CD8-positive, alpha-beta memory T cell (primary cell): ENCODE results near the gene RMND5A. TPM values are rescaled to one million over a fixed set of nuclear protein-coding genes. Genes with fewer than 3 reads are reported as not detected.

Experiments
- CTCF ChIA-PET: fragments of 350-600 bp; sonication (Branson Sonifier 250); formaldehyde crosslinking; loops from one replicate; lab custom pipeline; 2021; ENCODE audit warnings: antibody characterized with exemption; lab: Charles Lee
- POLR2A ChIA-PET: fragments of 350-600 bp; sonication (Branson Sonifier 250); formaldehyde crosslinking; loops from one replicate; lab custom pipeline; 2021; ENCODE audit warnings: antibody characterized with exemption; lab: Charles Lee
- DNase-seq, 5 donors: peaks; one replicate each; pipeline versions ENCODE4 v3.0.0 to v3.0.0-alpha.2; 2020 to 2022; ENCODE audit warnings: mixed read lengths in 1 of 5
- H3K27ac ChIP-seq: one replicate; pipeline ENCODE4 v1.7.0; 2013; ENCODE audit warnings: low read depth, mild to moderate bottlenecking, low read length, moderate library complexity
- H3K27me3 ChIP-seq: 2 replicates; pipeline ENCODE4 v1.7.0; 2013; ENCODE audit warnings: low read length, mild to moderate bottlenecking; ENCODE audit not compliant: insufficient read depth, poor library complexity, severe bottlenecking
- H3K36me3 ChIP-seq: 2 replicates; pipeline ENCODE4 v1.7.0; 2013; ENCODE audit warnings: mild to moderate bottlenecking, low read length, moderate library complexity; ENCODE audit not compliant: insufficient read depth
- H3K4me1 ChIP-seq: 2 replicates; pipeline ENCODE4 v1.7.0; 2013; ENCODE audit warnings: mild to moderate bottlenecking, low read length, moderate library complexity; ENCODE audit not compliant: insufficient read depth
- H3K4me3 ChIP-seq: 2 replicates; pipeline ENCODE4 v1.7.0; 2013; ENCODE audit warnings: mild to moderate bottlenecking, low read length
- H3K9me3 ChIP-seq: 2 replicates; pipeline ENCODE4 v1.7.0; 2013; ENCODE audit warnings: mild to moderate bottlenecking, low read length
- H3K27ac Mint-ChIP-seq, 8 donors: one replicate each; pipeline ENCODE4 v1.8.0; 2020 to 2021; ENCODE audit warnings: mixed read lengths in 8 of 8, mild to moderate bottlenecking in 6 of 8, inconsistent platforms in 3 of 8, moderate library complexity in 3 of 8
- H3K27me3 Mint-ChIP-seq, 2 donors: one replicate each; pipeline ENCODE4 v1.8.0; 2020 to 2021; ENCODE audit warnings: mixed read lengths in 2 of 2, mild to moderate bottlenecking in 1 of 2, moderate library complexity in 1 of 2
- H3K36me3 Mint-ChIP-seq, 3 donors: one replicate each; pipeline ENCODE4 v1.8.0; 2020 to 2021; ENCODE audit warnings: mixed read lengths in 3 of 3, inconsistent platforms in 1 of 3, mild to moderate bottlenecking in 1 of 3
- H3K4me1 Mint-ChIP-seq, 3 donors: one replicate each; pipeline ENCODE4 v1.8.0; 2020 to 2021; ENCODE audit warnings: mixed read lengths in 3 of 3, inconsistent platforms in 1 of 3, mild to moderate bottlenecking in 1 of 3
- H3K4me3 Mint-ChIP-seq, 7 donors: one replicate each; pipeline ENCODE4 v1.8.0; 2020 to 2021; ENCODE audit warnings: mixed read lengths in 7 of 7, mild to moderate bottlenecking in 6 of 7, moderate library complexity in 4 of 7, inconsistent platforms in 2 of 7
- H3K9me3 Mint-ChIP-seq, 5 donors: one replicate each; pipeline ENCODE4 v1.8.0; 2020 to 2022; ENCODE audit warnings: mixed read lengths in 5 of 5, mild to moderate bottlenecking in 3 of 5, moderate library complexity in 2 of 5, inconsistent platforms in 1 of 5
- polyA plus RNA-seq: library from polyadenylated mRNA; unstranded; fragments of 300-500 nt; fragmentation: Illumina TruSeq; gene quantifications from one replicate; pipeline ENCODE4 v1.2.3, GENCODE V29; 2021
- total RNA-seq, 2 experiments: library from RNA; stranded (reverse); gene quantifications; one replicate each; pipeline ENCODE4 v1.2.3, GENCODE V29; 2021

RMND5A gene
- total and polyA plus RNA-seq, 3 experiments from 2014 or later = 20.7 to 63.5 (median 57.7) TPM

DNA sequence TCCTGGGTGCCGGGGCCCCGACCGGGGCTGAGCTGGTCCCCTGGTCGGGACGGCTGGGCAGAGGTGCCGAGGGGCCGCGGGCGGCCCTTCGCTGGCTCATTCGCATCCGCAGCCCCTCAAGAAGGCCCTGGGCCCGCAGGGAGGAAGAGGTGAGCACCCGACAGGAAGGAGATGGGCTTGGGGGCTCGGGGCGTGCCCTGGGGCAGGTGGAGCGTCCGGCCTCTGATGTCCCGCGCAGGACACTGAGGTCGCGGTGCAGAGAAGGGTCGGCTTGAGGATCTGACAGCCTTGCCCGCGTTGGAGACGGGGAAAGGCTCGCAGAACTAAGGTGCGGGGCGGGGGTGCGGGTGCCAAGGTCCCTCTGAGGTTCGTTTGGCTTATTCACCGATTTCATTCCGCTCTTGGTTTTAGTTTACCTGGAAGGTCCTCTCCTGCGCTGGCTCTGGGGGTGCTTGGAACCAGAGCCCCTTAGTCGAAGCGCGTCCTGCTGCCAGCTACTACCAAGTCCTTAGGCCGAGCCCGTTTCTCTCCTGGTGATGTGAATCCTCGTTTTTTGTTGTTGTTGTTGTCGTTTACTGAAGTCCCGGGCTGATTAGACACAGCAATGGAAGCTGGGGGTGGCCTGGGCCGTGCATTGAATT, 89.5 kb downstream of the RMND5A start:
- Mint-ChIP-seq H3K9me3 (no peaks in the 10 kb centered on the region), H3K36me3 (peaks cover 0 to 53% (median 5%) of the 10 kb centered on the region in 3 donors), H3K27me3 (no peaks in the 10 kb centered on the region), H3K27ac (peak overlapping the region; percentile 91 to 100 (median 98)), H3K4me3 (peak overlapping the region; percentile 85 to 99 (median 92)), H3K4me1 (peaks cover 71 to 86% (median 77%) of the 10 kb centered on the region in 3 donors)
- Histone ChIP-seq H3K9me3 (no peaks in the 10 kb centered on the region), H3K4me3 (peak overlapping the region; percentile 49), H3K27me3 (no peaks in the 10 kb centered on the region), H3K27ac (peak overlapping the region; percentile 80), H3K4me1 (peaks cover 38% of the 10 kb centered on the region), H3K36me3 (no peaks in the 10 kb centered on the region)
- ChIA-PET POLR2A (interaction anchor here (1.4 to 7.2 kb wide), 5 partner anchors 11 to 23 kb away, joined by 3 to 139 read pairs (median 60); partner anchors contain the start of gene CD8A), CTCF (interaction anchor here (0.8 to 8.7 kb wide), 9 partner anchors 9 to 52 kb away, joined by 3 to 132 read pairs (median 8); partner anchors contain the start of genes CD8A and CD8B)
- peak in 4 of 5 donors; percentile 38 to 68 (median 54) for DNase-seq

DNA sequence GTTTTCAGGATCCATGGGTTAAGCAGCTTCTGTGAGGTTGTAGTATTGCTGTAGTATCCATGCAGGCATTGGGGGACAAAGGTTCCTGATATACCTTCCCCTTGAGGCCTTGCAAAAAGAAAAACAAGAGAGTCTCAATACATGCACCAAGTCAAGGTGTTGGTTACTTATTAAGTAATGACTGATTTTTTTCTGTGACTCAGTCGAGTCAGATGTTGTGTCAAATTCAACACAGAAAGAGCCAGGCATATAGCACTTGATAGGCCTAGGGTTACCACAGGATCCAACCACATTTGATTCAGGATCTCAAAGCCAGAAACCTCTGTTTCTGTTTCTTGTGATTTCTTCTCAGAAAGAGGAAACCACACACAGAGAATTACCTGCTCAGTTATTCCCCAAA, 95.5 kb downstream of the RMND5A start:
- Mint-ChIP-seq H3K4me3 (peak overlapping the region; percentile 23 to 74 (median 63)), H3K27me3 (no peaks in the 10 kb centered on the region), H3K9me3 (no peaks in the 10 kb centered on the region), H3K27ac (peak overlapping the region; percentile 82 to 98 (median 88)), H3K36me3 (peaks cover 7 to 62% (median 16%) of the 10 kb centered on the region in 3 donors), H3K4me1 (peaks cover 79 to 94% (median 93%) of the 10 kb centered on the region in 3 donors)
- DNase-seq = peak in 2 of 5 donors; percentile 30 to 63
- H3K4me1 ChIP-seq = peaks cover 45% of the 10 kb centered on the region
- CTCF ChIA-PET = interaction anchor here (2.5 kb wide), 1 partner anchor 10 kb away, joined by 14 read pairs; no protein-coding TSS in a partner anchor
- no peak overlapping the region for H3K4me3 ChIP-seq
- no peak overlapping the region for H3K27ac ChIP-seq
- H3K27me3 ChIP-seq = no peaks in the 10 kb centered on the region
- no peaks in the 10 kb centered on the region for H3K9me3 ChIP-seq
- POLR2A ChIA-PET = interaction anchor here (1.0 to 2.3 kb wide), 3 partner anchors 8 to 21 kb away, joined by 3 to 6 read pairs (median 5); no protein-coding TSS in a partner anchor
- no peaks in the 10 kb centered on the region for H3K36me3 ChIP-seq

DNA sequence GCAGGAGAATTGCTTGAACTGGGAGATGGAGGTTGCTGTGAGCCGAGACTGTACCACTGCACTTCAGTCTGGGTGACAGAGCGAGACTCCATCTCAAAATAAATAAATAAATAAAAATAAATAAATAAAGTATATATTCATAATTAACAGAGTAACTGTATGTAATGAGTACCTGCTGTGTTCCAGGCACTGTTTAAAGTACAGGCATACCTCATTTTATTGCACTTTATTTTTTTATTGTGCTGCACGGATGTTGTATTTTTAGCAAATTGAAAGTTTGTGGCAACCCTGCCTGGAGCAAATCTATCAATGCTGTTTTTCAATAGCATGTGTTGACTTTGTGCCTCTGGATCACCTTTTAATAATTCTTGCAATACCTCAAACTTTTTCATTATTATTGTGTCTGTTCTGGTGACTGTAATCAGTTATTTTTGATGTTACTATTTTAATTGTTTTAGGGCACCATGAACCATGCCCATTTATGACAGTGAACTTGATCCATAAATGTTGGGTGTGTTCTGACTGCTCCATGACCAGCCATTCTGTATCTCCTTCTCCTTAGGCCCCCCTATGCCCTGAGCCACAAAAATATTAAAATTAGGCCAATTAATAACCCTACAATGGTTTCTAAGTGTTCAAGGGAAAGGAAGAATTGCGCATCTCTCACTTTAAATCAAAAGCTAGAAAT, 98.2 kb downstream of the RMND5A start:
- Histone ChIP-seq H3K9me3 (no peaks in the 10 kb centered on the region), H3K4me3 (no peak overlapping the region), H3K36me3 (no peaks in the 10 kb centered on the region), H3K4me1 (peaks cover 38% of the 10 kb centered on the region), H3K27me3 (no peaks in the 10 kb centered on the region), H3K27ac (no peak overlapping the region)
- no peak for DNase-seq
- peaks cover 77 to 96% (median 96%) of the 10 kb centered on the region in 3 donors for H3K4me1 Mint-ChIP-seq
- H3K27me3 Mint-ChIP-seq = no peaks in the 10 kb centered on the region
- CTCF ChIA-PET = interaction anchor here (0.8 to 2.8 kb wide), 4 partner anchors 9 to 31 kb away, joined by 3 to 10 read pairs (median 8); no protein-coding TSS in a partner anchor
- H3K36me3 Mint-ChIP-seq = peaks cover 7 to 62% (median 15%) of the 10 kb centered on the region in 3 donors
- peak overlapping the region; percentile 47 to 97 (median 86) for H3K4me3 Mint-ChIP-seq
- POLR2A ChIA-PET = interaction anchor here (1.0 to 5.3 kb wide), 3 partner anchors 9 to 14 kb away, joined by 4 to 60 read pairs (median 4); no protein-coding TSS in a partner anchor
- peaks cover 0 to 4% (median 0%) of the 10 kb centered on the region in 5 donors for H3K9me3 Mint-ChIP-seq
- peak overlapping the region; percentile 72 to 99 (median 90) for H3K27ac Mint-ChIP-seq

DNA sequence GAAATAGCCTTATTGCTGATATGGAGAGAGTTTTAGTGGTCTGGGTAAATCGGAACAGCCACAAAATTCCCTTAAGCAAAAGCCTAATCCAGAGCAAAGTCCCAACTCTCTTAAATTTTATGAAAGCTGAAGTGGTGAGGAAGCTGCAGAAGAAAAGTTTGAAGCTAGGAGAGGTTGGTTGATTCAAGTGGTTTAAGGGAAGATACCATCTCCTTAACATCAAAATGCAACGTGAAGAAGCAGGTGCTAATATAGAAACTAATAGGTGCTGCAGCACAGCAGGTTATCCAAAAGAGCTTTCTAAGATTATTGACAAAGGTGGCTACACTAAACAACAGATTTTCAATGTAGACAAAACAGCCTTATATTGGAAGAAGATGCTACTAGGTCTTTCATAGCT, 98.9 kb downstream of the RMND5A start:
- POLR2A ChIA-PET = interaction anchor here (1.0 to 5.3 kb wide), 2 partner anchors 10 to 13 kb away, joined by 4 to 60 read pairs; no protein-coding TSS in a partner anchor

DNA sequence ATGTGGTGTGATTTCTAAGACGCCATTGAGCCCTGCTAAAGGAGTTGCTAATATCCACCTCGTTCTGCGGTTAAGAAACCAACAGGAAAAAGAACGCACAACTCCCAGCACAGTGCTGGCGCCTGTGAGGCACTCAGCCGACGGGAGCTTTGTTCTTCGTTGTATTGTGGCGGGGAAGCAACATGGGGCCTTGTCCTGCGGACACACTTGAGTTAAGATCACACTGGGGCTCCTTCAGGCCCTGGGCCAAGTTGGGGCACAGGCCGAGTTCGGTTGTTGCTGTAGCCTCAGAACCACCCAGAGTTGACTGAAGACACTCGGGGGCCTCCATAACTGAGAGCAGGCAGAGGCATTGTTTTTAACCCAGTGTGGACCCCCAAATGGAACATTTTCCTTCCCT, 101.2 kb downstream of the RMND5A start:
- CTCF ChIA-PET = interaction anchor here (1.0 to 8.7 kb wide), 5 partner anchors 9 to 55 kb away, joined by 3 to 96 read pairs (median 8); no protein-coding TSS in a partner anchor
- peaks cover 84 to 90% (median 85%) of the 10 kb centered on the region in 3 donors for H3K4me1 Mint-ChIP-seq

More for the DNA sequence above, 98.9 kb downstream of the RMND5A start:
- H3K4me1 ChIP-seq = peaks cover 39% of the 10 kb centered on the region
- Mint-ChIP-seq H3K27me3 (no peaks in the 10 kb centered on the region), H3K4me1 (peaks cover 78 to 96% (median 95%) of the 10 kb centered on the region in 3 donors), H3K27ac (peak overlapping the region; percentile 72 to 99 (median 89)), H3K9me3 (peaks cover 0 to 4% (median 0%) of the 10 kb centered on the region in 5 donors), H3K36me3 (peaks cover 7 to 59% (median 13%) of the 10 kb centered on the region in 3 donors), H3K4me3 (peak overlapping the region; percentile 47 to 97 (median 86))
- DNase-seq = peak in 1 of 5 donors; percentile 66
- no peaks in the 10 kb centered on the region for H3K9me3 ChIP-seq
- no peaks in the 10 kb centered on the region for H3K36me3 ChIP-seq
- no peaks in the 10 kb centered on the region for H3K27me3 ChIP-seq
- H3K27ac ChIP-seq = no peak overlapping the region
- H3K4me3 ChIP-seq = no peak overlapping the region
- CTCF ChIA-PET = interaction anchor here (0.8 to 2.8 kb wide), 4 partner anchors 8 to 32 kb away, joined by 3 to 10 read pairs (median 8); no protein-coding TSS in a partner anchor

DNA sequence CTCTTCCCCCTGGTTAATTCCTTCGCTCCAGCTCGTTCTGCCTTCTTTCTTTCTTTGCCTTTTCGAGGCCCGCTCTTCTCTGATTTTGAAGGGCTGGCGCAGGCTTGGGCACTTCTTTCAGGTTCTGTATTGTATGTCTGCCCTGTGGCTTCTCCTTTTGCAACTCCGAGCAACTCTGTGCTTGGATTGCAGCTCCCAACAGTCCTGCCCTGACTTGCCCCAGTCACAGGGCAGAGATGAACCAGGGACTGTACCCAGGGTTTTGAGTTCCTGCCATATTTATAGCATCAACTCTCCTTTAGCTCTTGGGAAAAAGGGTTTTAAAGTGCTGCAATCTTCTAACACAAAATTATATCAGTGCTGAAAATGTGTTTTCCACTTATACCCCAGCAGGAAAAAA, 101.8 kb downstream of the RMND5A start:
- no peaks in the 10 kb centered on the region for H3K27me3 ChIP-seq
- H3K36me3 Mint-ChIP-seq = peaks cover 7 to 61% (median 11%) of the 10 kb centered on the region in 3 donors
- H3K9me3 ChIP-seq = no peaks in the 10 kb centered on the region
- no peaks in the 10 kb centered on the region for H3K27me3 Mint-ChIP-seq
- H3K36me3 ChIP-seq = no peaks in the 10 kb centered on the region
- no peak for DNase-seq
- H3K9me3 Mint-ChIP-seq = peaks cover 0 to 4% (median 0%) of the 10 kb centered on the region in 5 donors
- ChIA-PET CTCF (interaction anchor here (1.0 to 8.7 kb wide), 4 partner anchors 10 to 55 kb away, joined by 3 to 96 read pairs (median 6); no protein-coding TSS in a partner anchor), POLR2A (interaction anchor here (0.6 to 5.3 kb wide), 7 partner anchors 10 to 40 kb away, joined by 3 to 60 read pairs (median 7); partner anchors contain the start of gene CD8B)
- H3K4me3 ChIP-seq = peak overlapping the region; percentile 48
- H3K4me1 Mint-ChIP-seq = peaks cover 83 to 90% (median 84%) of the 10 kb centered on the region in 3 donors
- peak overlapping the region; percentile 83 to 97 (median 88) for H3K4me3 Mint-ChIP-seq
- H3K4me1 ChIP-seq = peaks cover 49% of the 10 kb centered on the region
- peak overlapping the region; percentile 71 for H3K27ac ChIP-seq
- peak overlapping the region; percentile 89 to 99 (median 94) for H3K27ac Mint-ChIP-seq

More for the DNA sequence above, 101.2 kb downstream of the RMND5A start:
- H3K9me3 ChIP-seq = no peaks in the 10 kb centered on the region
- peaks cover 0 to 4% (median 0%) of the 10 kb centered on the region in 5 donors for H3K9me3 Mint-ChIP-seq
- H3K27me3 ChIP-seq = no peaks in the 10 kb centered on the region
- POLR2A ChIA-PET = interaction anchor here (0.6 to 5.3 kb wide), 4 partner anchors 9 to 34 kb away, joined by 4 to 60 read pairs (median 10); no protein-coding TSS in a partner anchor
- peak overlapping the region; percentile 83 to 97 (median 88) for H3K4me3 Mint-ChIP-seq
- H3K27ac ChIP-seq = peak overlapping the region; percentile 71
- H3K36me3 Mint-ChIP-seq = peaks cover 7 to 66% (median 11%) of the 10 kb centered on the region in 3 donors
- peak overlapping the region; percentile 48 for H3K4me3 ChIP-seq
- H3K27ac Mint-ChIP-seq = peak overlapping the region; percentile 89 to 99 (median 94)
- no peaks in the 10 kb centered on the region for H3K36me3 ChIP-seq
- peak in 3 of 5 donors; percentile 35 to 63 (median 57) for DNase-seq
- peaks cover 44% of the 10 kb centered on the region for H3K4me1 ChIP-seq
- no peaks in the 10 kb centered on the region for H3K27me3 Mint-ChIP-seq
